Stomach (tissue), 4 donors: ENCODE results near the gene MYOG.

Experiments used
- CTCF ChIP-seq, 7 experiments: fragments of 450-650 bp in 4 of 7; fragments of 200-600 bp in 3 of 7; sonication (generic) in 3 of 7; IDR thresholded peaks; one replicate each; pipeline ENCODE4 v1.5.1; 2016 to 2019; ENCODE audit warnings: antibody characterized with exemption in 7 of 7, control low read depth in 2 of 7, mild to moderate bottlenecking in 1 of 7
- POLR2A ChIP-seq, 4 donors: fragments of 450-650 bp; IDR thresholded peaks; one replicate each; pipeline ENCODE4 v1.6.1; 2016; ENCODE audit warnings: antibody characterized with exemption in 4 of 4, control low read depth in 2 of 4, mild to moderate bottlenecking in 1 of 4, moderate library complexity in 1 of 4
- POLR2AphosphoS5 ChIP-seq, 3 donors: sonication (generic); formaldehyde crosslinking; IDR thresholded peaks; one replicate each; pipeline ENCODE4 v1.6.1; 2016; ENCODE audit warnings: antibody characterized with exemption in 3 of 3

GRCh38 chr1:203069030-203069747, 16.6 kb downstream of the MYOG start:
- no peak for TF ChIP-seq CTCF (IDR thresholded peaks at IDR 0.05)
- no peak for TF ChIP-seq POLR2AphosphoS5 (IDR thresholded peaks at IDR 0.05)
- TF ChIP-seq POLR2A (IDR thresholded peaks at IDR 0.05): no peak
